Measurements from ENCODE around the gene ZC3H7A.

ZC3H7A gene

GRCh38 chr16:11734653-11735043 is 62.4 kb downstream of the ZC3H7A start:
- Histone ChIP-seq H3K4me3 (ENCODE audit: low read depth, low read length) (peak overlapping the region; percentile 3), H3K27ac (no peak overlapping the region), H3K36me3 (ENCODE audit: control insufficient read depth, insufficient read depth, low read length) (no peaks in the 10 kb centered on the region), H3K9me3 (ENCODE audit: control insufficient read depth, low read length) (no peaks in the 10 kb centered on the region), H3K4me1 (peaks cover 4% of the 10 kb centered on the region), H3K79me2 (peaks cover 7% of the 10 kb centered on the region), H3K27me3 (ENCODE audit: control insufficient read depth, insufficient read depth, low read length) (no peaks in the 10 kb centered on the region), H3K9ac (no peak overlapping the region), H3K4me2 (ENCODE audit: low read length) (peak overlapping the region; percentile 40), H2AFZ (no peak overlapping the region)
- TF ChIP-seq, protein P1, sequence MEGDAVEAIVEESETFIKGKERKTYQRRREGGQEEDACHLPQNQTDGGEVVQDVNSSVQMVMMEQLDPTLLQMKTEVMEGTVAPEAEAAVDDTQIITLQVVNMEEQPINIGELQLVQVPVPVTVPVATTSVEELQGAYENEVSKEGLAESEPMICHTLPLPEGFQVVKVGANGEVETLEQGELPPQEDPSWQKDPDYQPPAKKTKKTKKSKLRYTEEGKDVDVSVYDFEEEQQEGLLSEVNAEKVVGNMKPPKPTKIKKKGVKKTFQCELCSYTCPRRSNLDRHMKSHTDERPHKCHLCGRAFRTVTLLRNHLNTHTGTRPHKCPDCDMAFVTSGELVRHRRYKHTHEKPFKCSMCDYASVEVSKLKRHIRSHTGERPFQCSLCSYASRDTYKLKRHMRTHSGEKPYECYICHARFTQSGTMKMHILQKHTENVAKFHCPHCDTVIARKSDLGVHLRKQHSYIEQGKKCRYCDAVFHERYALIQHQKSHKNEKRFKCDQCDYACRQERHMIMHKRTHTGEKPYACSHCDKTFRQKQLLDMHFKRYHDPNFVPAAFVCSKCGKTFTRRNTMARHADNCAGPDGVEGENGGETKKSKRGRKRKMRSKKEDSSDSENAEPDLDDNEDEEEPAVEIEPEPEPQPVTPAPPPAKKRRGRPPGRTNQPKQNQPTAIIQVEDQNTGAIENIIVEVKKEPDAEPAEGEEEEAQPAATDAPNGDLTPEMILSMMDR (IDR thresholded peaks at IDR 0.05), result no peak

- Histone ChIP-seq H2AFZ (no peak overlapping the region), H3K27ac (no peak overlapping the region), H3K9me3 (ENCODE audit: control insufficient read depth, low read length) (no peaks in the 10 kb centered on the region), H3K79me2 (peaks cover 8% of the 10 kb centered on the region), H3K4me1 (peaks cover 4% of the 10 kb centered on the region), H3K9ac (no peak overlapping the region), H3K4me3 (ENCODE audit: low read depth, low read length) (peak overlapping the region; percentile 3), H3K36me3 (ENCODE audit: control insufficient read depth, insufficient read depth, low read length) (no peaks in the 10 kb centered on the region), H3K4me2 (ENCODE audit: low read length) (peak overlapping the region; percentile 40), H3K27me3 (ENCODE audit: control insufficient read depth, insufficient read depth, low read length) (no peaks in the 10 kb centered on the region)
- TF ChIP-seq, protein P1 (IDR thresholded peaks at IDR 0.05), result no peak
These were observed 62.9 kb downstream of the ZC3H7A start for GRCh38 chr16:11734025-11734652.

DNA sequence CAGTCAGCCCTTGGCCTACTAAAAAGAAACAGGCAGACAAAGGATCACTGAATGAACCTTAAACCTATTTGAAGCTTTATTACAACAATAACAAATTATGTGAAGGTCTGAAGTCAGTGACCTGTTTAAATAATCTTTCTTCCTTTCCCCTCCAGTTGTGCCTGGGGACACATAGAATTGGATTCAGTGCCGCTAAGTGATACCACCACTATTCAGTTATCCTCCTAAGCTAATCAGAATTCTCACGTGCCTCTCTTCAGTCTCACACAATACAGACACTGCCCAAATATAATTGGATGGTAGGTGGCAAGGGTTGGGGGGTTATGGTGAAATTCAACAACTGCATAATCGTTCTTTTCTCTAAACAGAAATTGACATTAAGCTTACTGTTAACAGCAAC is 65.8 kb downstream of the ZC3H7A start:
- TF ChIP-seq, protein P1 (IDR thresholded peaks at IDR 0.05), result no peak
- H3K9ac ChIP-seq, result no peak overlapping the region
- H3K4me1 ChIP-seq, result no peaks in the 10 kb centered on the region
- H3K36me3 ChIP-seq (ENCODE audit: control insufficient read depth, insufficient read depth, low read length), result no peaks in the 10 kb centered on the region
- no peaks in the 10 kb centered on the region for H3K9me3 ChIP-seq (ENCODE audit: control insufficient read depth, low read length)
- peaks cover 21% of the 10 kb centered on the region for H3K79me2 ChIP-seq
- no peak overlapping the region for H3K27ac ChIP-seq
- no peaks in the 10 kb centered on the region for H3K27me3 ChIP-seq (ENCODE audit: control insufficient read depth, insufficient read depth, low read length)
- no peak overlapping the region for H2AFZ ChIP-seq
- no peak overlapping the region for H3K4me2 ChIP-seq (ENCODE audit: low read length)
- H3K4me3 ChIP-seq (ENCODE audit: low read depth, low read length), result no peak overlapping the region

DNA sequence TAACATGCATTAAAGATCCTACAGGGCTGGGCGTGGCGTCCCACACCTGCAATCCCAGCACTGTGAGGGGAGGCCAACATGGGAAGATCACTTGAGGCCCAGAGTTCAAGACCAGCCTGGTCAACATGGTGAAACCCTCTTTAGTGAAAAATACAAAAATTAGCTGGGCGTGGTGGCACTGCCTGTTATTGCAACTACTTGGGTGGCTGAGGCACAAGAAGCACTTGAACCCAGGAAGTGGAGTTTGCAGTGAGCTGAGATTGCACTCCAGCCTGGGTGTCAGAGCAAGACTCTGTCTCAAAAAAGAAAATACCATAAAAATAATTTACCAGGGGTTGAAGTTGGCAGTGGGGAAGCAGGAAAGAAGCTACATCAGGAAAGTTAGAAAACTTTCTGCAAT is 67.3 kb downstream of the ZC3H7A start:
- H3K4me1 ChIP-seq, result no peaks in the 10 kb centered on the region
- no peaks in the 10 kb centered on the region for H3K36me3 ChIP-seq (ENCODE audit: control insufficient read depth, insufficient read depth, low read length)
- H3K27me3 ChIP-seq (ENCODE audit: control insufficient read depth, insufficient read depth, low read length), result no peaks in the 10 kb centered on the region
- peaks cover 25% of the 10 kb centered on the region for H3K79me2 ChIP-seq
- no peak overlapping the region for H3K9ac ChIP-seq
- H3K27ac ChIP-seq, result no peak overlapping the region
- no peaks in the 10 kb centered on the region for H3K9me3 ChIP-seq (ENCODE audit: control insufficient read depth, low read length)
- TF ChIP-seq, protein P1 (IDR thresholded peaks at IDR 0.05), result no peak
- H3K4me3 ChIP-seq (ENCODE audit: low read depth, low read length), result no peak overlapping the region
- H3K4me2 ChIP-seq (ENCODE audit: low read length), result no peak overlapping the region
- no peak overlapping the region for H2AFZ ChIP-seq
